H1 (cell line): Measurements from ENCODE around the gene CD276.
A peak's percentile ranks its signal among the peaks of the same experiment; 100 is the strongest.
"Not testable (repeated sequence)": the region's sequence is repeated elsewhere in the genome, so short reads cannot be mapped to it uniquely, and the experiment has no call there.

ENCODE experiments used
- CHD2 ChIP-seq: IDR thresholded peaks from 2 replicates; pipeline ENCODE4 v1.6.1; 2012; ENCODE audit warnings: low read length, improper control_type of control experiment
- CTCF ChIP-seq, 3 experiments: IDR thresholded peaks; 1 replicate in 2 of 3; 2 replicates in 1 of 3; pipeline versions ENCODE4 v1.5.1 to v1.6.1; 2011; ENCODE audit warnings: low read length in 3 of 3, mild to moderate bottlenecking in 3 of 3, inconsistent platforms in 2 of 3, low read depth in 1 of 3, moderate library complexity in 1 of 3; ENCODE audit not compliant: insufficient read depth in 1 of 3; ENCODE audit errors: control extremely low read depth in 1 of 3
- GABPA ChIP-seq: IDR thresholded peaks from 2 replicates; pipeline ENCODE4 v1.6.1; 2011; ENCODE audit warnings: mild to moderate bottlenecking, low read length, moderate library complexity, borderline replicate concordance; ENCODE audit not compliant: insufficient read depth
- JUN ChIP-seq: IDR thresholded peaks from 2 replicates; pipeline ENCODE4 v1.6.1; 2011; ENCODE audit warnings: low read depth, mild to moderate bottlenecking, improper control_type of control experiment, low read length
- JUND ChIP-seq: IDR thresholded peaks from 2 replicates; pipeline ENCODE4 v1.6.1; 2011; ENCODE audit warnings: mild to moderate bottlenecking, improper control_type of control experiment, low read length
- MAX ChIP-seq: IDR thresholded peaks from 2 replicates; pipeline ENCODE4 v1.6.1; 2012; ENCODE audit warnings: inconsistent platforms
- POLR2A ChIP-seq, 2 experiments: IDR thresholded peaks; 1 replicate in 1 of 2; 2 replicates in 1 of 2; pipeline ENCODE4 v1.6.1; 2011; ENCODE audit warnings: low read depth in 2 of 2, low read length in 2 of 2, mild to moderate bottlenecking in 2 of 2; ENCODE audit errors: control extremely low read depth in 1 of 2
- POU5F1 ChIP-seq: IDR thresholded peaks from 2 replicates; pipeline ENCODE4 v1.6.1; 2011; ENCODE audit warnings: low read depth, mild to moderate bottlenecking, low read length, moderate library complexity
- USF2 ChIP-seq: IDR thresholded peaks from 2 replicates; pipeline ENCODE4 v1.6.1; 2011; ENCODE audit warnings: low read length, improper control_type of control experiment

- not testable (repeated sequence) for TF ChIP-seq CHD2; POU5F1; JUND; MAX; JUN; USF2; GABPA; POLR2A (IDR thresholded peaks at IDR 0.05; ENCODE audit: control extremely low read depth in 1 of 2, low read depth in 2 of 2, low read length in 2 of 2)
- peak in 2 of 3 experiments; percentile 25 to 36; a peak in 2 of 4 replicates for TF ChIP-seq CTCF (IDR thresholded peaks at IDR 0.05; ENCODE audit: control extremely low read depth in 1 of 3, insufficient read depth in 1 of 3, low read depth in 1 of 3, low read length in 3 of 3)
These were observed 19.4 kb downstream of the CD276 start for GRCh38 chr15:73703601-73704000.
